EH (cell line): ENCODE data around the gene F7.
"Not testable (repeated sequence)": the region's sequence is repeated elsewhere in the genome, so short reads cannot be mapped to it uniquely, and the experiment has no call there.

Experiments used
- DNase-seq: peaks from one replicate; pipeline ENCODE4 v3.0.0-alpha.2; 2015; ENCODE audit warnings: low read depth

The F7 gene

DNA sequence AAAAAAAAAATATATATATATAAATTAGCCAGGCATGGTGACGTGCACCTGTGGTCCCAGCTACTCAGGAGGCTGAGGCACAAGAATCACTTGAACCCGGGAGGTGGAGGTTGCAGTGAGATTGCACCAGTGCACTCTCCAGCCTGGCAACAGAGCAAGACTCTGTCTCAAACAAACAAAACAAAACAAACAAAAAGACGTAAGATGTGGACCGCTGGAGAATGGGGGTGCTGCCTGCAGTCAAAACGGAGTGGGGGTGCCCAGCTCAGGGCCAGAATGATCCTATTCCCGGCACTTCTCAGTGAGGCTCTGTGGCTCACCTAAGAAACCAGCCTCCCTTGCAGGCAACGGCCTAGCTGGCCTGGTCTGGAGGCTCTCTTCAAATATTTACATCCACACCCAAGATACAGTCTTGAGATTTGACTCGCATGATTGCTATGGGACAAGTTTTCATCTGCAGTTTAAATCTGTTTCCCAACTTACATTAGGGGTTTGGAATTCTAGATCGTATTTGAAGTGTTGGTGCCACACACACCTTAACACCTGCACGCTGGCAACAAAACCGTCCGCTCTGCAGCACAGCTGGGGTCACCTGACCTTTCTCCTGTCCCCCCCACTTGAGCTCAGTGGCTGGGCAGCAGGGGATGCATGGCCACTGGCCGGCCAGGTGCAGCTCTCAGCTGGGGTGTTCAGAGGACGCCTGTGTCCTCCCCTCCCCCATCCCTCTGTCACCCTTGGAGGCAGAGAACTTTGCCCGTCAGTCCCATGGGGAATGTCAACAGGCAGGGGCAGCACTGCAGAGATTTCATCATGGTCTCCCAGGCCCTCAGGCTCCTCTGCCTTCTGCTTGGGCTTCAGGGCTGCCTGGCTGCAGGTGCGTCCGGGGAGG is at the start of gene F7:
F7 (plus strand) TSS at position 760 of the 889 bp plus-strand sequence; CDS start at position 811, 51 bp downstream.
- peak; percentile 20 for DNase-seq

DNA sequence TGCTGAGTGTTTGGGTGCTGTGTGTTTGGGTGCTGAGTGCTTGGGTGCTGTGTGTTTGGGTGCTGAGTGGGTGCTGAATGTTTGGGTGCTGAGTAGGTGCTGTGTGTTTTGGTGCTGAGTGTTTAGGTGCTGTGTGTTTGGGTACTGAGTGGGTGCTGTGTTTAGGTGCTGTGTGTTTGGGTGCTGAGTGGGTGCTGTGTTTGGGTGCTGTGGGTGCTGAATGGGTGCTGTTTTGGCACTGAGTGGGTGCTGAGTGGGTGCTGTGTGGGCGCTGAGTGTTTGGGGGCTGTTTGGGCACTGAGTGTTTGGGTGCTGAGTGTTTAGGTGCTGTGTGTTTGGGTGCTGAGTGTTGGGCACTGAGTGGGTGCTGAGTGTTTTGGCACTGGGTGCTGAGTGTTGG is 48.5 kb upstream of the F7 start:
- no peak for DNase-seq

DNA sequence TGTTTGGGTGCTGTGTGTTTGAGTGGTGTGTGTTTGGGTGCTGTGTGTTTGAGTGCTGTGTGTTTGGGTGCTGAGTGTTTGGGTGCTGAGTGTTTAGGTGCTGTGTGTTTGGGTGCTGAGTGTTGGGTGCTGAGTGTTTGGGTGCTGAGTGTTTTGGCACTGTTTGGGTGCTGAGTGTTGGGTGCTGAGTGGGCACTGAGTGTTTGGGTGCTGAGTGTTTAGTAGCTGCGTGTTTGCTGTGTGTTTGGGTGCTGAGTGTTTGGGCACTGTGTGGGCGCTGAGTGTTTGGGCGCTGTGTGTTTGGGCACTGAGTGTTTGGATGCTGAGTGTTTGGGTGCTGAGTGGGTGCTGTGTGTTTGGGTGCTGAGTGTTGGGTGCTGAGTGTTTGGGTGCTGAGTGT is 48.0 kb upstream of the F7 start:
- not testable (repeated sequence) for DNase-seq

DNA sequence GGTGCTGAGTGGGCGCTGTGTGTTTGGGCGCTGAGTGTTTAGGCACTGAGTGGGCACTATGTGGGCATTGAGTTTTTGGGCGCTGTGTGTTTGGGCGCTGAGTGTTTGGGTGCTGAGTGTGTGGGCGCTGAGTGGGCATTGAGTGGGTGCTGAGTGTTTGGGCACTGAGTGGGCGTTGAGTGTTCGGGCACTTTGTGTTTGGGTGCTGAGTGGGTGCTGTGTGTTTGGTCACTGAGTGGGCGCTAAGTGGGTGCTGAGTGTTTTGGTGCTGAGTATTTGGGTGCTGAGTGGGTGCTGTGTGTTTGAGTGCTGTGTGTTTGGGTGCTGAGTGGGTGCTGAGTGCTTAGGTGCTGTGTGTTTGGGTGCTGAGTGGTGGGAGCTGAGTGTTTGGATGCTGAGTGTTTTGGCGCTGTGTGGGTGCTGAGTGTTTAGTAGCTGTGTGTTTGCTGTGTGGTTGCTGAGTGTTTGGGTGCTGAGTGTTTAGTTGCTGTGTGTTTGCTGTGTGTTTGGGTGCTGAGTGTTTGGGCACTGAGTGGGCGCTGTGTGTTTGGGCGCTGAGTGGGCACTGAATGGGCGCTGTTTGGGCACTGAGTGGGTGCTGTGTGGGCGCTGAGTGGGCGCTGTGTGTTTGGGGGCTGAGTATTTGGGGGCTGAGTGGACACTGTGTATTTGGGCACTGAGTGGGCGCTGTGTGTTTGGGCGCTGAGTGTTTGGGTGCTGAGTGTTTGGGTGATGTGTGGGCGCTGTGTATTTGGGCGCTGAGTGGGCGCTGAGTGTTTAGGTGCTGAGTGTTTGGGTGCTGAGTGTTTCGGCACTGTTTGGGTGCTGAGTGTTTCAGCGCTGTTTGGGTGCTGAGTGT is 47.2 kb upstream of the F7 start:
- no peak for DNase-seq

DNA sequence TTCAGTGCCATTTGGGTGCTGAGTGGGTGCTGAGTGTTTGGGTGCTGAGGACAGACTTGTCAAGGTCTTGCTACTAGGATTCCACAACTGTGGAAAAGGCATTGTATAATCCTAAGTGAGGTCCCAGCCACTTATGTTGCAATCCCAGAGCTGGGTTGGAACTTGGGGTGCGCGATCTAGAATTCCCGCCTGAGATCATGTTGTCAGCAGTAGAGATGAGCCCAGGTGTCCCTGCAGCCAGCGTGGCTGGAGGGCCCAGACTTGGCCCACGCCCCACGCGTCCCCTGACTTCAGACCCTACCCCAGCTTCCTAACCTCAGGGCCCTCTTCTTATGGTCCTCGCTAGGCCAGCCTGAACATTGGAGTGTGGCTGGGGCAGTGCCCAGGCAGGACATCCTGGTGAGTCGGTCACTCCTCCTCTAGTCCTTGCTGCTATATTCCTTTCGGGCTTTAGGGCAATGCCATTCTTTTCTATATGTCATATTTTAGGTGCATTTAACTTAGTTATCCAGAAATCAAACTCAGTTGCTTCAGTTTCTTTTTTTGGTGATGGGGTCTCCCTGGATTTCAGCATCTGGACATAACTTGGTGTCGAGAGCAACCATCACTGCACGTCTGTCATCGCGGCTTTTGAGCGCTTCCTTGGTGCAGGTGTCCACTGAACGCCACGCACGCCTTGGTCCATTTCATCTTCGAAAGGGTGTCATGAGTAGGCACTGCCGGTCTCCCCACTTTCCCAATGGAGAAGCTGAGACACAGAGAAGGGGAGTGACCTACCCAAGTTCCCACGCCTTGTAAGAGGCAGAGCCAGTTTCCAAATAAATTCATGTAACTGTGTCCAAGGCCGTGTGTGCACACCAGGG is 46.4 kb upstream of the F7 start:
- DNase-seq: no peak

DNA sequence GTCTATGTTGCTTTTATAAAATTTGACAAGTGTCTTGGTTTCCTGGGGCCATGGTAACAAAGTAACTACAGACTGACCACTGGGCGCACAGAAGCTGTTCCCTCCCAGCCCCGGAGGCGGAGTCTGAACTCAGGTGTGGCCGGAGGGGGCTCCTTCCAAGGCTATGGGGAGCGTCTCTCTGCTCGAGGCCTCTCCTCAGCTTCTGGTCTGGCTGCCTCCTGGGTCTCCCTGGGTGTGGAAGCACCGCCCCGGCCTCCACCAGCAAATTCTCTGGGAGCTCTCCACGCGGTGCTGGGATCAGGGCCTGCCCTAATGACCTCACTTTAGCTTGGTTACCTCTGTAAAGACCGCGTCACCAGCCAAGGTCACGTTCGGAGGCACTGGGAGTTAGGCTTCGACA is 45.7 kb upstream of the F7 start:
- DNase-seq: no peak

DNA sequence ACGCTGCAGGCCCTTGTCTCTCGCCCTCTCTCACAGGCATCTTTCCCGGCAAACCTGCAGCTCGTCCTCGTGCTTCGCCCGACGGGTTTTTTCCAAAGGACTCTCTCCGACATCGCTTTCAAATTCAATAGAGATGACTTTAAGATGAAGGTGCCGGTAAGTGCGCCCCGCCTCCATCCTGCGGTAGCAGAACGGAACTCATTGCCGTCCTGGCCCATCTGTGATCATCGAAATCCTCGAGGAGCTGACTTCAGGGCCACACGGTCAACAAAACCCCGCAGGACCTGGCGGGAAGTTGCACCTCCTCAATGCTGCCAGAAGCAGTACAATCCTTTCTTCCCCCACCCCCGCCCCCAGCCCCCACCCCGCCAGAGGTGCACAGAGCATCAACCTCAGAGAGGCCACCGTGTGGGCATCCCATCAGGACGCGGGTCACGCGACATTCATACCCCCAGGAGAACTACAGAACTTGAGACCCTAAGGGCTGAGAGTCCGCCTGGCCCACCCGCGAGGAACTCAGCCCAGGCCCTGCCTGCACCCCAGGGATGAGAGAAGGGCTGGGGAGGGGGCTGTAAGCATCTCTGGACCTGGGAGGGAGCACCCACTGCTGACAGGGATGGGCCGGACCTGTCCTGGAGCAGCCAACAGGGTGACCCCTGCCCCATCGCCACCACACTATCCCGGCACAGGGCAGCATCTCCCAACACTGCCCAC is 44.9 kb upstream of the F7 start:
- no peak for DNase-seq

DNA sequence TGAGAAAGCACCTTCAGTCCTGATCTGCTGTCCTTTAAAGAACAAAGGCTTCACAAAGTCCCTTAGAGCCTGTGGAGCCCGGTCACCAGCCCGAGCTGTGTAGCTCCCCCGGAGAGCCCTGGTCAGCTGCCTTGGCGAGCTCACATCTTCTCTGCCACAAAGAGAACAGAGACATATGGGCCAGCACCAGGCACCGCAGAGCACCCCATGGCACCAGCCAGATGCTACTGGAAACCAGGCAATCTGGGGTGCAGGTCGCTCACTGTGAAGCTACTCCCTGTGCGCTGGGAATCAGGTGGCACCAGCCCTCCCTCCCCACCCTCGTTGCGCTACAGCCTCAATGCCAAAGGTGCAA is 44.3 kb upstream of the F7 start:
- no peak for DNase-seq

DNA sequence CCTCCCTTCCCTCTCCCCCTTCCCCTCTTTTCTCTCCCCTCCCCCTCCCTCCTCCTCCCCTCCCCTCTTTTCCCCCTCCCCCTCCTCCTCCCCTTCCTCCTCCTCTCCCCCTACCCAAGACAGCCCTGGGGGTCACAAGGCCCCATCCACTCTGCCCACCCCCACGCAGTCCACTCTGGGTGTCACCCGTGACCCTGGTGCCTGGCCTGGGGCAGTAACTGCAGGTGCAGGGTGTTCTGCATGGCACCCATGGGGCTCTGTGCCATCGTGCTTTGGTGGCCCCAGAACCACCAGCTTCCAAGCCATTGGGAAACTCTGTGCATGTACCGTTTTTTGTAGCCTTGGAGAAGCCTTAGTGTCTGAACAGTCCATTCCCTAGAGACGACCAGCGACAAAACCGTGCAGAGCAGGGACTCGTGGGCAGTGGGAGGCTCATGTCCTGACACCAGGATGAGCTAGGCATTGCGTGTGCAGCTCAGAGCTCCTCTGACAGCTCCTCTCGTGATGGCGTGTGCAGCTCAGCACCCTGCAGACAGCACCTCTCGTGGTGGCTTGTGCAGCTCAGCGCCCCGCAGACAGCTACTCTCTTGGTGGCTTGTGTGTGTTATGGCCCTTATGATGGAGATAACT is 43.7 kb upstream of the F7 start:
- no peak for DNase-seq

DNA sequence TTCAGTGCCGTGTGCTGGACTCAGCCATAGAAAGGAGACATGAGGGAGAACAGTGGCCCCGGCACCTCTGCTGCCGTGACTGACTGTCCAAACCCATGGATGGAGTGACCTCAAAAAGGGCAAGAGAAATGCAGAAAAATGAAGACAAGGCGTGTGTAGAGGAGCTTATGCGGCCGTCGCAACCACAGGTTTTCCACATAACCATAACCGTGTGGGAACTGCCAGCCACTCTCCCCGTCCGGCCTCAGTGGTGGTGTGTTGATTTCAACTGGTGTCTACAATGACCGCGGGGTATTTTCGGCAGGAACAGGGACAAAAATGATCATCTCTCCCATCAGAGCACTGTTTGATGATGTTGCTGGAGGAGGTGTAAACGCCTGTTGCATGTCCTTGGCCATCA is 42.9 kb upstream of the F7 start:
- DNase-seq: no peak

DNA sequence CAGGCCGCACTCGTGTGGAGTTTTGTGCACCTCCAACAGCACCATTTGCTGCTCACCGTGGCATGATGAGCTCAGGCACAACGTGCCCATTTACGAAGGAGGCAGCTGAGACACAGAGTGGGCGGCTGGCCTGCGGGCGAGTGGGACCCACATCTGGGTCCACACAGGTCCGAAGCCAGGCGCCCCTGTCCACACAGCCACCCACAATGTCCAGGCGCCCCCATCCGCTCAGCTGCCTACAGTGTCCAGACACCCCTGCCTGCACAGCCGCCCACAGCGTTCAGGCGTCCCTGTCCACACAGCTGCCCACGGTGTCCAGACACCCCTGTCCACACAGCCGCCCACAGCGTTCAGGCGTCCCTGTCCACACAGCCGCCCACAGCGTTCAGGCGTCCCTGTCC is 42.5 kb upstream of the F7 start:
- DNase-seq: no peak

DNA sequence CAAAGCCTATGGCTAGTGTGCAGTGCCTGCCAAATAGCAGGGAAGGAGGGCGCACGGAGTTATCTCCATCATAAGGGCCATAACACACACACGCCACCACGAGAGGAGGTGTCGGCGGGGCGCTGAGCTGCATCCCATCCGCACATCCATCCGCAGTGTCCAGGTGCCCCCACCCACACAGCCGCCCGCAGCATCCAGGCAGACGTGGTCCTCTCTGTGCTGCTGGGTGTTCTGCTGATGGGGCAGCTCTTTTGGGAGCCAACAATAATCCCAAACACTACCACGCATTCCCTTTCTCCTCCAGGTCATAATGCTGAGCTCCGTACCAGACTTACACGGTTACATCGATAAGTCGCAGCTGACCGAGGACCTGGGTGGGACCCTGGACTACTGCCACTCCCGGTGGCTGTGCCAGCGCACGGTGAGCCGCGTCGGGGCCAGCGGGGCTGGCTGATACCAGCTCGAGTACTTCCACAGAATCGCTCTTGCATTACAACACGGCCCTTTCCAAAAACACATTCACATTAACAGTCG is 41.5 kb upstream of the F7 start:
- DNase-seq: no peak

DNA sequence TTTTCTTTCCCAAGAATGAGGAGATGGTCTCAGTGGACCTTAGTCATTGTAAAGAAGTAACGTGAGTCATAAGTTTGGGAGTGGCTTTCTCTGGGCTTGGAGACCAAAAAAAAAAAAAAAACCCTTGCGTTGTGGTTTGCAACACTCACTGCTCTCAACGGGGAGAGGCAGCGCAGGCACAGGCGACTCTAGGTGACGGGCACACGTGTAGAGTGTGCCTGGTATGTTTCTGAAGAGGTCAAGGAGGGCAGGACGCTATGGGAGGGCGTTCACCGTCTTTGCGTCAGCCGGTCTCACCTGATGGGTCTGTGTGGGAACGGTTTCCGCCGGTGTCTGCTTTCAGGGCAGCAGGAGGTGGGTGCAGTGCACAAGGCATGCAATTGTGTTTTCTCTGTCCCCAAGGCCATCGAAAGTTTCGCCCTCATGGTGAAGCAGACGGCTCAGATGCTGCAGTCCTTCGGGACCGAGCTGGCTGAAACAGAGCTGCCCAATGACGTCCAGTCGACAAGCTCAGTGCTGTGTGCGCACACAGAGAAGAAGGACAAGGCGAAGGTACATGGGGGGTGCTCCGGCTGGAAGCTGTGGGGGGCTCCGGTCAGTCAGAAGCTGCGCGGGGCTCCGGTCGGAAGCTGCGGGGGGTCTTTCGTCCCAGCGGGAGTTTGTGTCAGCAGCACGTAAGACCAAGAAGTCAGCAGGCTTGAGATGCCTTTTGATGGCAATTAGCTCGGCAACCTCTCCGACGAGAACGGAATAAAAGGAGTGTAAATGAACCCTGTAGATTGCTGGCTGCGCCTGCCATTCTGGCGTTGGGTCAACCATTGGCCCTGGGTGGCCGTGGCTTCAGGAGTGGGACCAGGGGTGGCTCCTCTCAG is 40.8 kb upstream of the F7 start:
- peak; percentile 57 for DNase-seq

DNA sequence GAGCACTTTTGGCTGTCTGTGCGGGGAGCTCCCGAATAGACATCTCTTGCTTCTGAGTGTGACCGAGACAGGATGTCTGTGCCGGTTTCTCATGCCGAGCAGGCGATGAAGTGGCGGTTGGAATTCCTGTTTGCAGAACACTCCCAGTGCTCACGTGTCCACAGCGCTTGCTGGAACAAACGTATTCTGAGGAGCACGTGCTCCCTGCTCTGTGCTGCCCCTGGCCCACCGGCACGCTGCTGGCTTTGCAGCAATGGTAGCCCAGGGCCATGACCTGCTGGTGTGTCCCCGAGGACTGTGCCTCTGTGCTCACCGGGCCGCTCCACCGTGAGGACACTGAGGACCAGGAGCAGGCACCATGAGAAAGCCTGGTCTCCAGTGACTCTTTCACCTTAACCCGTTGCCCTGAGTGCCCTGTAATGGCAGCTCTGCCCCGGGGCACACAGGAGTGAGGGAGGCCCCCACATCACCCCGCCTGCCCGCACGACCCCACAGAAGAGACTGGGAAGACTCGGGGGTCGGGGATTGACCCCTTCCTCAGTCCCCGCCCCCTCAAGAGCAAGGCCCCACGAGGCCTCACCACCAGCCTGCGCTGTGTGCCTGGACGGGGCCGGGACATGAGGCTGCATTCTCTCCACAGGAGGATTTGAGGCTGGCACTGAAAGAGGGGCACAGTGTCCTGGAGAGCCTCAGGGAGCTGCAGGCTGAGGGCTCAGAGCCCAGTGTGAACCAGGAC is 40.0 kb upstream of the F7 start:
- peak; percentile 27 for DNase-seq

DNA sequence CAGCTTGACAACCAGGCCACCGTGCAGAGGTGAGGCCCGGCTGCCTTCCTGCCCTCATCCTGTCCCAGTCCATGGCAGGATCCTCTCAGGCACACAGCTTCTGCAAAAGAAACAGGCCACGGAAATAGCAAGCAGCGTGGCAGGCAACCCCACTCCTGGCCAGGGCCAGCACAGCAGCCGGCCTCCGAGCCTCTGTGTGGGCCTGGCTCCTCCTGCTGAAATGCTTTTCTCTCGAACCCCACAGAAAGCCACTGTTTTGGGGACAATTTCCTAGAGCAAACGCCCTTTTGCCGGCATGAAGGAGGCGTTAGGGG is 39.5 kb upstream of the F7 start:
- no peak for DNase-seq

DNA sequence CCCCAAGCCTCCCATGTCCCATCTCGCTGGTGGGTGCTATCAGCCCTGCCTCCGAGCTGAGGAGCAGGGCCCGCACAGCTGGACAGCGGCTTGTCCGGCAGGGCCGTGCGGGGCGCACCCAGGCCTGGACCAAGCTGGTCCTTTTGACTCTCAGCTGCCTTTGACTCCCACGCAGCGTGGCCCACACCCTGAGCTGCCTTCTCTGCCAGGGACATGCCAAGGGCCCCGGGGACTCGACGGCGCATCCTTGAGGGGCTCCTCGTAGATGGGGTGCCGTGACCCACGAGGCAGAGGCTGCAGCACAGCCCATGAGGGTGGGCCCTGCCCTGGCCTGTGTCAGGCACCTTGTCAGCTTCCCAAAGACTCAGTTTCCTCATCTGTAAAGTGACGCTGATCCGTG is 38.8 kb upstream of the F7 start:
- no peak for DNase-seq

DNA sequence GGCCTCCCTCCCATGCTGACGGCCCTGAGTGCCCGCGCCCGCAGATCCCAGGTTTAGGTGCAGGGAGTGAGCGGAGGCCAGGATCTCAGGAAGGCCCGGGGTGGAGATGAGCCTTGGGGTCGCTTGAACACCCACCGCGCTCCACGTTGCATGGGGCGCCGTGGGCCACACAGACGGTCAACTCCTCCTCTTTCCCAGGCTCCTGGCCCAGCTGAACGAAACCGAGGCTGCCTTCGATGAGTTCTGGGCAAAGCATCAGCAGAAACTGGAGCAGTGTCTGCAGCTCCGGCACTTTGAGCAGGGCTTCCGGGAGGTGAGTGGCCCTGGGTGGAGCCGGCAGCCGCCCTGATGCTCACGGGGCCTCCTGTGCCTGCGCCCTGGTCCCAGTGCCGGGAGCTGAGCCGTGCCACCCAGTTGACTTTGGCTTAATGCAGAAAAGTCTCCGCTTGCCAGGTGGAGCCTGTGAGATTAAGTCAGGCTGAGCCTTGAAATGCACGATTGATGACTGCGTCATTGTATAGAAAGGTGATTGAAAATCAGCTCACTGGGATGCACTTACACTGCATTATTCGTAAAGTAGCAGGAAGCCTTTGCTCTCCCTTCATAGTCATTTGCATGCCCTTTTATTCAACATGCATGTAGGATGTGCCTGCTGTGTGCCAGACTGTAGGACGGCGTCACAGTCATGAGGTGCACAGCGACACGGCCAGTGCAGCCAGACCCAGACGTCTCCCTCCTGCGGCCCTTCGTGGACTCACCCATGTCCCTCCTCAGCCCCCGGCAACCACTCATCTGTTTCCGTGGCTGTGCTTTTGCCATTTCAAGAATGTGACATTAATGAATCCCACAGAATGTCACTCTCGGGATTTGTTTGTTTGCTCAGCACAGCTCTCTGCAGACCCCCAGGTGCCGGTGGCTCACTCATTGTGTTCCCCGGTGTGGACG is 35.5 kb upstream of the F7 start:
- DNase-seq: no peak

DNA sequence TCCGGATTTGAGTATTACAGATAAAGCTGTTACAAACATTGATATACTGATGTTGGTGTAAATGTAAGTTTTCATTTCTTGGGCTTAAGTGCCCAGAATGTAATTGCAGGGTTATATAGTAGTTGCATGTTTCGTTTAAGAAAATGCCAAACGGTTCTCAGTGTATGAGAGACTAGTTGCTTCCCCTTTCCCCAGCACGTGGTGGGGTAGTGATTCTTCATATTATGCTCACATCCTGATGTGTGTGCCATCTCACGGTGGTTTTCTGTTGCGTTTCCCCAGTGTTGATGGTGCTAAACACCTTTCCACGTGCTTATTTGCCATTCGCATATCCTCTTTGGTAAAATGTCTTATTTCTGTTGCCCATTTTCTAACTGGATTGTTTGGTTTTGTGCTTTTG is 34.7 kb upstream of the F7 start:
- no peak for DNase-seq
